HG02884 (cell line): Measurements from ENCODE around the gene ATP9B.
A peak's percentile ranks its signal among the peaks of the same experiment; 100 is the strongest.
"Not testable (repeated sequence)": the region's sequence is repeated elsewhere in the genome, so short reads cannot be mapped to it uniquely, and the experiment has no call there.

ENCODE experiments used
- ATAC-seq: cut with Tn5 transposase; IDR thresholded peaks from one replicate; pipeline ENCODE4 v1.9.1; 2021; ENCODE audit warnings: mild to moderate bottlenecking, moderate library complexity; ENCODE audit not compliant: unreplicated experiment

ATP9B gene

DNA sequence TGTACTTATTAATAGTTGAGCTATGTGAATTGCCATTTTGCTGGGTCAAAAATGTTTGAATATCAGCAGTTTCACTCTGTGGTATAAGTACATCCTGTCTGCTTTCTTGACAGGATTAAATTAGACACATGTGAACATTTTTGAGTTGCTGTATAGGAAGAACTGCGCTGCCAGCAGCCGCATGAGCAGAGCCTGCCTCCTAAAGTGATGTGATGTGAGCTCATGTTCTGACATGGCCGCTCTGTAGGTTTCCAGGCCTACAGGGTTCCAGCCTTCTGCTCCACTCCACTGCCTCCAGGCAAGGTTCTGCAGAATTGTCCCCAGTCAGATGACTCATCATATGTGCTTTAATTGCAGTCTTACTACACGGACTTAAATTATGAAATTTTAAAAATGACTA is 206.8 kb downstream of the ATP9B start:
- peak; percentile 66 for ATAC-seq

DNA sequence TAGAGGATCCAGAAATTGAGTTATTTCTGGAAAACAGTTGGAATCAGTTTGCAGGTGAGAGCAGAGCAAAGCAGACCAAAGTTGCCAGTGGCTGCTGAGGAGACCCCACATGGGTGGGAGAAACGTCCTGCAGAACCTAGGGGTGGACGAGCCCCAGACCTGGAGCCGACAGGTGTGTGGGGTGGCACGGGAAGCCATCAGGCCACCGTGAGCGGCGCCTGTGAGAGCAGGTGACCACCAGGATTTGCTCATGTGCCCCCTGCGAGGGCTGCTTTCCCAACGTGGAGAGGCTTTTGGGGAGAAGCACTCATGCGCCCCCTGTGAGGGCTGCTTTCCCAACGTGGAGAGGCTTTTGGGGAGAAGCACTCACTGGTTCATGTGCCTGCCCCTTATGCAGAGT is 209.7 kb downstream of the ATP9B start:
- no peak for ATAC-seq

GRCh38 chr18:79283131-79283810 is 214.1 kb downstream of the ATP9B start:
- no peak for ATAC-seq

DNA sequence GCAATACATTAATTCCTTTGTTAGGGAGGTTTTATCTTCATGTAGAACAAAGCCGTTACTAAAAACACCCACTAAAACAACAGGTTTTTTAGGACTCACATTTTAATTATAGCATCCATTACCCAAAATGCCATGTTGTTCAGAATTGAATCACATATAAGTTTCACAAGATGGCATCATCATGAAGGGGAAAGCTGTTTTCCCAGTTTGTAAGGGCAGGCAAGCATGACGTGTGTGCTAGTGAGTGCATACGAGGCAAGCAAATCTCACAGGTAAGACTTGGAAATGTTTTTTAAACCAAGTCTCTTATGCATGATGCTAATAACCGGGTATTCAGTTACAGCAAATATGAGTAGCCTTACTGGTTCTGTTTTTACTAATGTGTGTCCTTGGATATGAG is 214.7 kb downstream of the ATP9B start:
- ATAC-seq = no peak

GRCh38 chr18:79285191-79285590 is 216.0 kb downstream of the ATP9B start:
- ATAC-seq = not testable (repeated sequence)

- ATAC-seq = not testable (repeated sequence)
These were observed 221.2 kb downstream of the ATP9B start for GRCh38 chr18:79290409-79290808.

- ATAC-seq = no peak
These were observed 221.7 kb downstream of the ATP9B start for GRCh38 chr18:79290876-79291275.

- ATAC-seq = no peak
These were observed 225.0 kb downstream of the ATP9B start for GRCh38 chr18:79294235-79294634.

- ATAC-seq = no peak
These were observed 230.1 kb downstream of the ATP9B start for GRCh38 chr18:79299272-79299671.

DNA sequence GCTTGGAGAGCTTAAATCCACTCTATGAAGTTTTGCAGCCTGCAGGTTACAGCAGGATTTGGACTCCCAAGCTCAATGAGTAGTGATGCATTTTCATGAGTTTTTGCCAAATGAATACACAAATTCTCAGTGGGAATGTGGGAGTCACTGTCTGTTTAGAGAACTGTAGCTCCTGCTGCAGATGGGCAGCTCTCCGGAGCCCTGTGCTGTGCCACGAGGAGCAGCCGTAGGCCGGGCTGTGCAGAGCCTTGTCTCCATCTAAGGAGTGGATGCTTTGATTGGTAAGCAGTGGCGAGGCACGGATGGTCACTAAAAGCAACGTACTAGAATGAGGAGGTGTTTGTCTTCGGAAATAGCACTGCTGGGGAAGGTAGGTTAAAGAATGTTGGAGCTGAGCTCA is 230.5 kb downstream of the ATP9B start:
- no peak for ATAC-seq

DNA sequence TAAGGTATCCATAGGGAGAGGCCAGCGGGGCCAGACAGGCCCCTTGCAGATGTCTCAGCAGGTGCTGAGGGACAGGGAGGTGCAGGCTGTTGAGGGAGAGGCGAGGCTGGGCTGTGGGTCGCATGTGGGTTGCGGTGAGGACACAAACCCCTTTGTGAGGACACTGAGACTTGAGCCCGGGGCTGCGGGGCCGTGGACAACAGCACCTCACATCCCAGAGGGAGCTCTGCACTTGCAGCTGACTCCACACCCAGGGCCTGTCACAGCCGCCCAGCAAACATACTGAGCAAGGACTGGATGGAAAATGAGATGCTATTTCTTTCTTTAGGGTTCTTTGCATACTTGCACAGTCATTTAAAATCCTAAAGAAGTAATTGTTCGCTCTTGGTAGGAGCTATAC is 231.2 kb downstream of the ATP9B start:
- no peak for ATAC-seq

DNA sequence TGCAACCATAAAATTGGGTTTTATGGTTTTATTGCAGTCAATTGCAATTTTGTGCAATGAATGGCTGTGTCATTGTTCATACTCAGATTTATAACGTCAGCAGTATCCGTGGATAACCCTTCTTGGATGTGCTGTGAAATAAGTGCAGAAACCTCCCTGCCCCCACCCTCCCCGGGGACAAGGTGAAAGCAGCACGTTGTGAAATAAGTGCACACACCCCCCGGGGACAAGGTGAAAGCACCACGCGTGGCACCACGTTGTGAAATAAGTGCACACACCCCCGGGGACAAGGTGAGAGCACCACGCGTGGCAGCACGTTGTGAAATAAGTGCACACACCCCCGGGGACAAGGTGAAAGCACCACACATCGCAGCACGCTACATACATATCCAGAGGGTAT is 232.9 kb downstream of the ATP9B start:
- no peak for ATAC-seq

GRCh38 chr18:79305911-79306310 is 236.7 kb downstream of the ATP9B start:
- ATAC-seq = no peak

DNA sequence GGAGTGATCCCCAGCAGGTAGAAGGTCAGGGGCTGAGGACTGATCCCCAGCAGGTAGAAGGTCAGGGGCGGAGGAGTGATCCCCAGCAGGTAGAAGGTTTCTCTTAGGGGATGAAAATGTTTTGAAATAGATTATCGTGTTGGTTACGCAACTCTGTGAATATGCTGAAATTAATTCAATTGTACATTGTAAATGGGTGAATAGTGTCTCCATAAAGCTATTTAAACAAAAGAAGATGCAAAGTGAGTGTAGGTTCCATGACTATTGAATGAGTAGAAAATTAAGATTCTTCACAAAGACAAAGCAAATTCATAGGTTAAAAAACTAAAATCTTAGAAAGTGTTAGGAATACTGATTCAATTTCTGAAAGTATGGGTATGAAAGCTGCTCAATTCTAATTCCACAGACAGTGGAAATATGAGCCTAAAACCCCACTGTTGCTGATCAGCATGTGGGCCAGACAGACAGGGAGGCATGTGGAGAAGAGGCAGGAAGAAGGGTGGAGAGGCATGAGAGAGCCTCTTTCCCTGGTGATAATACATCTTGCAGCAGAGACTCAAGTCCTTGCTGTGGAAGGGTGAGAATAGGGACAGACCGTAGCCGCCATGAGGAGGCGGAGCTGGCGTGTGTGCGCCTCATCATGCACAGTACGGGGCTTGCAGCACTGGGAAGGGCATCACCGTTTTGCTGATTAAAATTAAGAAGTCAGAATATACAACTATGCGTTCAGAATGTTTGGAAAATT is 240.6 kb downstream of the ATP9B start:
- ATAC-seq = no peak

DNA sequence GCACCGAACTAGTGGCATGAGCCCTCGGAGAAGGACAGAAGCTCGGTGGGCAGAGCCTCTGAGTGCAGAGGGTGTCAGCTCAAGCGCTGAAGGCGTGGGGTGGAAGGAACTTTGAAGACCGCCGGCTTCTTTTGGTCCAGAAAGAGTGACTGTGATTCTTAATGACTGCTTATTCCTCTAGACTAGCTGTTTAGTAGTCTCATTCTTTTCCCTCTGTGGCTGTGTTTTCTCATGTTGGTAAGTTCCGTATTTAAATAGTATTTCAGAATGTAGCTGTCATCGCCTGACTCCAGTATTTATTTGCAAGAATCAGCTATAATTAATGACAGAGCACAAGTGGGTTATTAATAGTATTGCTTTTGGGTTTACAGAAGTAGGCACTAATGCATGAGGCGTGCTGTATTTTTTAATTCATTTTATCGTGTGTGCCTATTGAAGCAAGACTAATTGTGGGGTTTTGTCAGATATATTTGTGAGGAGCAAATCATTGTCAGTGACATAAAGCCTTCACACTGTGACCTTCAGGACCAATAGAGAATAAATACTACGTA is 245.7 kb downstream of the ATP9B start:
- no peak for ATAC-seq

DNA sequence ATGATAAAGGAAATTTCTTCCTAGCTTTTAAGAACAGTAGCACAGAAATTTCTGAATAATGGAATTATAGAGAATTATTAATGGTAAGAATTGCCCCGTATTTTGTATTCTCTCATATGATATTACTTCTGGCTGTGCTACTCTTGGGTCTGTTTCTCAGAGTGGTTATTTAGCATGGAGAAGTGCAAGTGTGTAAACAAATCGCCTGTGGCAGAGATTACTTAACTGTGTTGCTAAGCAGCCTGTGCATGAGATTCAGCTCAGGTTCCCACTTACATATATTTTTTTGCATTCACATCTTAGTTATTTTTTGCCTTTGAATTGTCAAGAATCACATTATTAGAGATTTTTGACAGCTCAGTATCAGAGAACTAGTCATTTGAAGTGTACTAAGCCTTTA is 246.4 kb downstream of the ATP9B start:
- no peak for ATAC-seq

GRCh38 chr18:79317703-79318102 is 248.5 kb downstream of the ATP9B start:
- no peak for ATAC-seq

DNA sequence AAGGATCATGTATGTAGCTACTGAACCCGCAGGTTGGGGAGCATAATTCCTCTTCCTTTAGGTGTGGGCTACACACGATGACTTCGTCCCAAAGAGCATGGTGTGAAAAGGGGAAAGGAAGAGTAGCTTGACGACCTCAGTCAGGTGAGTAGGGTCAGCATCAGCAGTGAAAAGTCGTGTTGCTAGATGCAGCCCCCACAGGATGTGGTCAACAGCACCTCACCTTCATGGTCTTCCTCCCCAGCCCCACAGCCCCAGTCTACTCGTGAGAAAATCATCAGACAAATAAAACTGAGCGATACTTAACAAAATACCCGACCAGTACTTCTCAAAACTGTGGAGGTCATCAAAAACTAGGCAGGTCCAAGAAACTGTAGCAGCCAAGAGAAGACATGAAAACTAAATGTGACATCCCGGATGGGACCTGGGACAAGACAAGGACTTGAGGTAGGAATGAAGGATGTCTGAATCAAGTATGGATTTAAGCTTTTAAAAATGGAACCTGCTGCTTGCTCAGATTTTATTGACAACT is 249.0 kb downstream of the ATP9B start:
- no peak for ATAC-seq

DNA sequence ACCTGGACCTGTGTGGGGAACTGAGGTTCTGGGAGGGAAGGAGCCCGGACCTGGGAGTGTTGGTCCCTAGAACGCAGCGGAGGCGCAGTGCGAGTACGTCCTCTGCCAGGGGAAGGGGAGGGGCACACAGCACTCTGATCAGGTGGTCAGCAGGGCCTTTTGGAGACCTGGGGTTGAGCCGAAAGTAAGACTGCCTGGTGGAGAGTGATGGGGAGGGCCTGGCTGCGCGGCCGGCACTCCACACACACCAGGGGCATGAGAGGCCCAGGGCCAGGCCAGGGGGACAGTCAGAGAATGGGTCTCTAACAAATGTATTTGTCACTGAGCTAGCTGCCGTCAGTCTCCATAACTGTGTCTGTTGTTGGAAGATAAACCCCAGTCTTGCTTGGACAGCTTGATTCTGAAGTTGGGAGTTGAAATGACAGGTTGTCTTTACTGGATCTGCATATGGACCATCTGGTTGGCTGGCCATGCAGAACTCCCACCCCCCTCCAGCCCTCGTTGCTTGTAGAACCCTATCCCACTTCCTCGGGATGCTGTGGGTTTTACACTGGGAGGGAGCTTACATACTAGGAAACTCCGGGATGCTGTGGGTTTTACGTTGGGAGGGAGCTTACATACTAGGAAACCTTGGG is 251.1 kb downstream of the ATP9B start:
- no peak for ATAC-seq

GRCh38 chr18:79321625-79322405 is 252.6 kb downstream of the ATP9B start:
- no peak for ATAC-seq

- ATAC-seq = no peak
These were observed 253.2 kb downstream of the ATP9B start for GRCh38 chr18:79322441-79322840.
